ENCODE measurements around the gene NPNT.

- TF ChIP-seq CTCF (conservative IDR thresholded peaks at IDR 0.05; ENCODE audit: low read length): no peak
- no peak for TF ChIP-seq EZH2phosphoT487 (IDR thresholded peaks at IDR 0.05; ENCODE audit: borderline replicate concordance)
Observed at GRCh38 chr4:105909787-105910281, 14.6 kb downstream of the NPNT start.

All from Loucy (cell line).